ENCODE measurements around the gene SMIM11.

DNA sequence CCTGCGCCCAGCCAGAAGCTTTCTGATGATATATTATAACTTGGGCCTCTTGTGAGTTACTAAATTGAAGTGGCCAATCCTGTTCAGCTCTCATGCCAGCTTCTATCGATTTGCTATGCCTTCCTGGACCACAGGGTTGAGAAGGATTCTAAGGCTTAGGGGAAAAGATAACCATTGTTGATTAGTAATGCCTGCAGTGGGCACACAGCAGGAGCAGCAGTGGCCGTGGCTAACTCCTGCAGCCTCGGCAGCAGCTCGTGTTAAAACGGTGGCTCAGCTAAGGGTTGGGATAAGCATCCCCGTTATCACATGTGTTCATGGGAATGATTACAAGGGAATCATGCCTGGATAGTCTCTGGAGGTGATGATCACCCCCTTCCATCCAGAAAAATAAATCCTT, 32.0 kb upstream of the SMIM11 start:
- no peak for TF ChIP-seq EP300 (IDR thresholded peaks at IDR 0.05)
- TF ChIP-seq, protein P1, sequence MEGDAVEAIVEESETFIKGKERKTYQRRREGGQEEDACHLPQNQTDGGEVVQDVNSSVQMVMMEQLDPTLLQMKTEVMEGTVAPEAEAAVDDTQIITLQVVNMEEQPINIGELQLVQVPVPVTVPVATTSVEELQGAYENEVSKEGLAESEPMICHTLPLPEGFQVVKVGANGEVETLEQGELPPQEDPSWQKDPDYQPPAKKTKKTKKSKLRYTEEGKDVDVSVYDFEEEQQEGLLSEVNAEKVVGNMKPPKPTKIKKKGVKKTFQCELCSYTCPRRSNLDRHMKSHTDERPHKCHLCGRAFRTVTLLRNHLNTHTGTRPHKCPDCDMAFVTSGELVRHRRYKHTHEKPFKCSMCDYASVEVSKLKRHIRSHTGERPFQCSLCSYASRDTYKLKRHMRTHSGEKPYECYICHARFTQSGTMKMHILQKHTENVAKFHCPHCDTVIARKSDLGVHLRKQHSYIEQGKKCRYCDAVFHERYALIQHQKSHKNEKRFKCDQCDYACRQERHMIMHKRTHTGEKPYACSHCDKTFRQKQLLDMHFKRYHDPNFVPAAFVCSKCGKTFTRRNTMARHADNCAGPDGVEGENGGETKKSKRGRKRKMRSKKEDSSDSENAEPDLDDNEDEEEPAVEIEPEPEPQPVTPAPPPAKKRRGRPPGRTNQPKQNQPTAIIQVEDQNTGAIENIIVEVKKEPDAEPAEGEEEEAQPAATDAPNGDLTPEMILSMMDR (IDR thresholded peaks at IDR 0.05), result no peak

Data from gastroesophageal sphincter (tissue), 3 donors.